HG02885 (cell line): Measurements from ENCODE around the gene OLFM1.
"Not testable (repeated sequence)": the region's sequence is repeated elsewhere in the genome, so short reads cannot be mapped to it uniquely, and the experiment has no call there.

Source experiments
- ATAC-seq: cut with Tn5 transposase; IDR thresholded peaks from one replicate; pipeline ENCODE4 v1.9.1; 2021; ENCODE audit warnings: mild to moderate bottlenecking; ENCODE audit not compliant: unreplicated experiment, poor library complexity

Gene OLFM1

GRCh38 chr9:135056541-135056940 is 30.9 kb upstream of the OLFM1 start:
- no peak for ATAC-seq

- no peak for ATAC-seq
Observed at GRCh38 chr9:135060461-135061116, 26.9 kb upstream of the OLFM1 start.

GRCh38 chr9:135061441-135061840 is 26.0 kb upstream of the OLFM1 start:
- no peak for ATAC-seq

GRCh38 chr9:135062254-135062653 is 25.2 kb upstream of the OLFM1 start:
- no peak for ATAC-seq

GRCh38 chr9:135063466-135063865 is 24.0 kb upstream of the OLFM1 start:
- ATAC-seq: not testable (repeated sequence)

- not testable (repeated sequence) for ATAC-seq
Observed at GRCh38 chr9:135063888-135064287, 23.6 kb upstream of the OLFM1 start.

- ATAC-seq: no peak
Observed at GRCh38 chr9:135065151-135065550, 22.3 kb upstream of the OLFM1 start.

- no peak for ATAC-seq
Observed at GRCh38 chr9:135065804-135066203, 21.7 kb upstream of the OLFM1 start.

GRCh38 chr9:135066291-135066690 is 21.2 kb upstream of the OLFM1 start:
- ATAC-seq: no peak

GRCh38 chr9:135067096-135067710 is 20.3 kb upstream of the OLFM1 start:
- ATAC-seq: no peak

GRCh38 chr9:135068776-135069415 is 18.6 kb upstream of the OLFM1 start:
- ATAC-seq: no peak

- no peak for ATAC-seq
Observed at GRCh38 chr9:135069558-135070197, 17.8 kb upstream of the OLFM1 start.

GRCh38 chr9:135070198-135070951 is 17.1 kb upstream of the OLFM1 start:
- ATAC-seq: no peak

GRCh38 chr9:135070964-135071735 is 16.3 kb upstream of the OLFM1 start:
- ATAC-seq: no peak

- no peak for ATAC-seq
Observed at GRCh38 chr9:135073081-135073740, 14.3 kb upstream of the OLFM1 start.

GRCh38 chr9:135073741-135074305 is 13.6 kb upstream of the OLFM1 start:
- no peak for ATAC-seq

- ATAC-seq: no peak
Observed at GRCh38 chr9:135074354-135075233, 12.9 kb upstream of the OLFM1 start.
